Kidney glomerular epithelial cell (primary cell): ENCODE data around the gene BBS1.
"Not testable (repeated sequence)": the region's sequence is repeated elsewhere in the genome, so short reads cannot be mapped to it uniquely, and the experiment has no call there.

Experiments used
- DNase-seq: peaks from one replicate; lab custom pipeline; 2025; lab: John Stamatoyannopoulos, UW

BBS1 gene

GRCh38 chr11:66510271-66510989, at the start of gene BBS1:
BBS1 (plus strand) TSS chr11:66510635; CDS start chr11:66510660, 25 bp downstream.
- peak; percentile 54 for DNase-seq

- DNase-seq = no peak
Observed at GRCh38 chr11:66462010-66462409, 48.4 kb upstream of the BBS1 start.

- no peak for DNase-seq
Observed at GRCh38 chr11:66462911-66463310, 47.5 kb upstream of the BBS1 start.

DNA sequence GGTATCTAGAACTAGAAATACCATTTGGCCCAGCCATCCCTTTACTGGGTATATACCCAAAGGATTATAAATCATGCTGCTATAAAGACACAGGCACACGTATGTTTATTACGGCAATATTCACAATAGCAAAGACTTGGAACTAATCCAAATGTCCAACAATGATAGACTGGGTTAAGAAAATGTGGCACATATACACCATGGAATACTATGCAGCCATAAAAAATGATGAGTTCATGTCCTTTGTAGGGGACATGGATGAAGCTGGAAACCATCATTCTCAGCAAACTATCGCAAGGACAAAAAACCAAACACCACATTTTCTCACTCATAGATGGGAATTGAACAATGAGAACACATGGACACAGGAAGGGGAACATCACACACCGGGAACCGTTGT, 46.3 kb upstream of the BBS1 start:
- DNase-seq = not testable (repeated sequence)

GRCh38 chr11:66464916-66465315, 45.5 kb upstream of the BBS1 start:
- no peak for DNase-seq

DNA sequence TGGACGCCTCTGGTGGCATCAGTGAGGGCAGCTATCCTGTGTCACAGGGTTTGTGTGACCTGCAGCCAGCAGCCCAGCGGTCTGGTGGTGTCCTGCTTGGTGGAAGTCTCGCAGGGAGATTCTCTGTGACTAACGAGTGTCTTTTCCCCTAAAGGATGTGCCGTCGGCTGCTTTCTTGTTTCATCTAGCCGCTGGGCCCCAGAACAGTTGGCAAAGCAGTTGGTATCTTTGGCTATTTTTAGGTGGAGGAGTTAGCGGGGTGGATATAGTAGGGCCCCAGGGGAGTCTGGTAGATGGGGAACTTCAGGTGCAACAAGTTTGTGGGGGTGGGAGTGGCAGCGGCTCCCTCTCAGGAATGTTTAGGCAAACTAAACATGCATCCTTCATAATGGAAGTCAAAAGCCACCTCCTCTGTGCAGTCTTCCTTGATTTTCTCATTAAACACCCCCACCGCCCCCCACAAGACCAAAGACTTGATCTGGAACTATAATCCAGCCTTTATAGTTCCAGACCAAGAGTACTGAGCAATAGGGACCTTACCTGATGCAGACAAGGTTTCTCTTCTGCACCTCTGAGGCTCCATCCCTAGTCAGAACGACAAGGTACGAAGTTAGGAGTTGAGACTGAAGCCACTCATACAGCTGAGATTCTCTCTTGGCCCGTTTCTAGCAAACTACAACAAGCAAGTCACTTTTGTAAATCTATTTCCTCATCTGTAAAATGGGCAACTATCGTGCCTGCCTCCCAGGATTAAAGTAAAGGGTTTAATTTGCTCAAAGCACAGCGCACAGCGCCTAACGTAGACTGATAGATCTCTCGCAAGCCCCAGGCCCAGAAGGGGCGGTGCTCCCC, 44.8 kb upstream of the BBS1 start:
- DNase-seq = no peak

- peak; percentile 84 for DNase-seq
Observed at GRCh38 chr11:66466225-66467033, 44.0 kb upstream of the BBS1 start, which contains the start of gene PELI3. PELI3 (plus strand) TSS chr11:66466905; CDS start chr11:66468129, 1,224 bp downstream.

- DNase-seq = no peak
Observed at GRCh38 chr11:66467034-66467659, 43.3 kb upstream of the BBS1 start.

DNA sequence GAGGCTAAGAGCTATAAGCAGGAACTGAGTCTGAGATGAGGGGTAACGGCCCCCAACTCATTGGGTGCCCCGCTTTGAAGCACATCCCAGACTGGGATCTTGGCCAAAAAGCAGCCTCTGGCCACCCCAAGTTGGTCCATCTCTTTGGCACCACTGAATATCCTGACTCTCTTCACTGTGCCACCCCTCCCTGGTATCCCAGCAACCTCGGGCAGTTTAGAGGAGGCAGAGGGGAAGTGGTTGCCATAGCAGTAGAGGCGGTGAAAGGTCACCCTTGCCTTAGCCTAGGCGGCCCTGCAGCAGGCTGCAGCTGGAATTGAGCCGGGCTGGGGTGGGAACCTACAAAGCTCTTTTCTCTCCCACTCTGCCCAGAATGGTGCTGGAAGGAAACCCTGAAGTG, 42.7 kb upstream of the BBS1 start:
- no peak for DNase-seq

GRCh38 chr11:66468691-66469090, 41.7 kb upstream of the BBS1 start:
- no peak for DNase-seq

- no peak for DNase-seq
Observed at GRCh38 chr11:66469441-66469840, 41.0 kb upstream of the BBS1 start.

DNA sequence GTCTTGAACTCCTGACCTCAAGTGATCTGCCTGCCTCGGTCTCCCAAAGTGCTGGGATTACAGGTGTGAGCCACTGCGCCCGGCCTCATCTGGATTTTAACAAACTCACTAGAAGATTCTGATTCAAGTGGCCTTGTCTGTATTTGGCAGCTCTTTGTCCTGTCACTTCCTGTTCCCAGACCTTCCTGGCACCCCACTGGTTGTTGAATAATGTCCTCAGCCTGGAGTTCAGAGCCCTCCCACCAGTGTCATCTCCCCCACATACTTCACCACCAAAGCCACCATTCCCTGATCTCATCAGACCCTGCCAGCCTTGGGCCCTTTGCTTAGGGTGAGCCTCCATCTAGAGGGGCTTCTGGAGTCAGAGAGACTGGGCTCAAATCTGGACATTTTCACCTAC, 40.4 kb upstream of the BBS1 start:
- no peak for DNase-seq

- no peak for DNase-seq
Observed at GRCh38 chr11:66471142-66471541, 39.3 kb upstream of the BBS1 start.

DNA sequence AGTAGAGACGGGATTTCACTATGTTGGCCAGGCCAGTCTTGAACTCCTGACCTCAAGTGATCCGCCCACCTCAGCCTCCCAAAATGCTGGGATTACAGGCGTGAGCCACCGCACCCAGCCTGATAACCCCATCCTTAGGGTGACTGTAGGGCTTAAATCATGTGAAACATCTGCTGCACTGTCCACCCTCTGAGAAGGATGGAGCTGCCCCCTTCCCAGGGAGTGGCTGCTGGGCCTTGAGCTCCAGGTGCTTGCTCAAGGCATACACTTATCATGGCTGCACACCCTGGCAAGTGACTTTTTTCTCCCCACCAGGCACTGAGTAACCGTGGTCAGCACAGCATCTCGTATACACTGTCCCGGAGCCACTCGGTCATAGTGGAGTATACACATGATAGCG, 38.4 kb upstream of the BBS1 start:
- no peak for DNase-seq

GRCh38 chr11:66473167-66473566, 37.3 kb upstream of the BBS1 start:
- no peak for DNase-seq

DNA sequence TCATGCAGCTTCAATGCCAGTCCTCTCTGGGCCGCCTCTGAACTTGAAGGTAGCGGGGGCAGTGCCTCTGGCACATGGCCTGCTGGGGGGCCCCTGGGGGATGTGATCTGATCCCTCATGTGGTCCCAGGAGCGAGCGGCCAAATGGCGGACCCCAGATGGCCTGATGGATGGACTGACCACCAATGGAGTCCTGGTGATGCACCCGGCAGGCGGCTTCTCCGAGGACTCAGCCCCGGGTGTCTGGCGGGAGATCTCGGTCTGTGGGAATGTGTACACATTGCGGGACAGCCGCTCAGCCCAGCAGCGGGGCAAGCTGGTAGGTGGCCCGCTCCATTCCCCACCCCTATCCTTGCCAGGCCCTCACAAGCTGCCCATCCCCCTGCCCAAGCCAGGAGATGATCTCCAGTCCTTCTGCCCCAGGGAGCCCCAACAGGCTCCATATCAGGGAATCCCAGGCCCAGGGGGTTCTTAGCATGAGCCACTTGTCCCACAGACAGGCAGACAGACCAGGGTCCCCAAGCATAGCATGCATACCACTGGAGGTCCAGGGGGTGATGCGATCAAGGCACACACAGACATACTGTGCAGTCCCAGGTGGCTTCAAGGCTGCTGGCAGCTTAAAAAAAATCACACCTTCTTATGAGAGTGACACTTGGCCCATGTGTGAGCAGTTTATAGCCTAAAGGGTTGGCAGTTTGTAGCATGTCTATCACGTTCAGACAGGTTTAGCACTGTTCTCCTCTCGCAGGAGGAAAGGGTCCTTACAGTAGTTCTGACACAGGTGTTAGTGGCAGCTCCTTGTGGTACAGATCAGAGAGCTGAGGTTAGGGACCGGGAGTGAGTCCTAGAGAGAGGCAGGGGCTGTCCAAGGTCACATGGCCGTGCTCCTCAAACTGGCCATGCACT, 36.6 kb upstream of the BBS1 start:
- DNase-seq = no peak

GRCh38 chr11:66475349-66476172, 34.9 kb upstream of the BBS1 start:
- DNase-seq = no peak

- DNase-seq = no peak
Observed at GRCh38 chr11:66476173-66476840, 34.1 kb upstream of the BBS1 start.

DNA sequence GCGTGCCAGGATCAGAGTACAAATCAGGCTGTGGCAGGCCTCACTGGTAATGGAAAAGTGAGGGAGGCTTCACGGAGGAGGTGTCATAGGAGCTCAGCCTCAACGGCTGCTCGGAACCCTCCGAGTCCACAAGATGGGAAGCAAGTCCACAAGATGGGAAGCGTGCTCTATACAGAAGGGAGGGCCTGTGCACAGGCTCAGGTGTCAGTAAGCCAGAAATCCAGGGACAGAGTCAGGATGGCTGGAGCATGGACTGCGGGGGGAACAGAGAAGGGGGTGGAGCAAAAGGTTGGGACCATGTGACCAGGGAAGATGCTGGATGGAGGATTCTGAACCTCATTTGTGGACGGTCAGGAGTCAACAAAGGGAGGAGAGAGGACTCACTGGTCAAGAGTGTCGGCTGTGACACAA, 33.6 kb upstream of the BBS1 start:
- no peak for DNase-seq
